Stomach (tissue), 9 donors: Measurements from ENCODE around the gene STARD8. TPM values are rescaled to one million over a fixed set of nuclear protein-coding genes. Genes with fewer than 3 reads are reported as not detected.

Experiments
- DNase-seq, 2 donors: peaks; one replicate each; pipeline versions ENCODE4 v3.0.0 to v3.0.0-alpha.2; 2013 to 2019
- H3K27ac ChIP-seq, 5 donors: fragments of 200-600 bp in 4 of 5; sonication (generic) in 4 of 5; one replicate each; pipeline ENCODE4 v1.5.1; 2013 to 2019; ENCODE audit warnings: mild to moderate bottlenecking in 1 of 5, moderate library complexity in 1 of 5
- H3K27me3 ChIP-seq, 3 donors: fragments of 200-600 bp; sonication (generic); one replicate each; pipeline ENCODE4 v1.5.1; 2017 to 2019; ENCODE audit warnings: mixed run types in 1 of 3
- H3K36me3 ChIP-seq, 4 donors: fragments of 200-600 bp; sonication (generic); 1 replicate in 3 of 4; 2 replicates in 1 of 4; pipeline ENCODE4 v1.5.1; 2016 to 2019
- H3K4me1 ChIP-seq, 4 donors: fragments of 200-600 bp; sonication (generic); one replicate each; pipeline ENCODE4 v1.5.1; 2016 to 2019
- H3K4me3 ChIP-seq, 4 donors: fragments of 200-600 bp; sonication (generic) in 3 of 4; one replicate each; pipeline ENCODE4 v1.5.1; 2016 to 2019; ENCODE audit warnings: mild to moderate bottlenecking in 1 of 4
- H3K9me3 ChIP-seq, 4 donors: fragments of 200-600 bp; sonication (generic); one replicate each; pipeline ENCODE4 v1.5.1; 2016 to 2019
- CTCF ChIP-seq, 7 experiments: fragments of 450-650 bp in 4 of 7; fragments of 200-600 bp in 3 of 7; sonication (generic) in 3 of 7; IDR thresholded peaks; one replicate each; pipeline ENCODE4 v1.5.1; 2016 to 2019; ENCODE audit warnings: antibody characterized with exemption in 7 of 7, control low read depth in 2 of 7, mild to moderate bottlenecking in 1 of 7
- EP300 ChIP-seq: sonication (generic); formaldehyde crosslinking; IDR thresholded peaks from one replicate; pipeline ENCODE4 v1.6.1; 2017; ENCODE audit warnings: antibody characterized with exemption
- POLR2A ChIP-seq, 4 donors: fragments of 450-650 bp; IDR thresholded peaks; one replicate each; pipeline ENCODE4 v1.6.1; 2016; ENCODE audit warnings: antibody characterized with exemption in 4 of 4, control low read depth in 2 of 4, mild to moderate bottlenecking in 1 of 4, moderate library complexity in 1 of 4
- POLR2AphosphoS5 ChIP-seq, 3 donors: sonication (generic); formaldehyde crosslinking; IDR thresholded peaks; one replicate each; pipeline ENCODE4 v1.6.1; 2016; ENCODE audit warnings: antibody characterized with exemption in 3 of 3
- WGBS, 5 donors: extraction: QIAGEN DNeasy Blood & Tissue Kit in 3 of 5; methylation state at CpG; one replicate each; pipeline versions ENCODE4 v1.1.5 to v1.1.7; 2013 to 2018; 5-methylcytosine and 5-hydroxymethylcytosine counted together
- intact Hi-C: fragments of 100-400 bp; cut with DNase I; formaldehyde crosslinking; loops from one replicate; pipeline ENCODE4 v1.15.1; 2023; ENCODE audit warnings: low total_unique reads
- polyA plus RNA-seq, 3 donors: library from polyadenylated mRNA; stranded (reverse); fragments of 200-250 nt; gene quantifications; one replicate each; pipeline ENCODE4 v1.2.3, GENCODE V29; 2013
- total RNA-seq, 5 donors: library from RNA; depleted of rRNA; stranded (reverse); fragments of >200 nt; gene quantifications; one replicate each; pipeline versions ENCODE4 v1.1.0 to v1.2.3, GENCODE V29; 2014 to 2016
- donor health status: healthy with polysubstance abuse.
- donor health status: Bipolar disorder and iron deficiency.
- donor health status: healthy.

The STARD8 gene
- total and polyA plus RNA-seq, 8 donors = 0.93 to 7.4 (median 2.6) TPM

GRCh38 chrX:68719904-68720614, 72.6 kb downstream of the STARD8 start:
- Histone ChIP-seq H3K27me3 (peaks cover 0 to 3% (median 0%) of the 10 kb centered on the region in 3 donors), H3K27ac (no peak overlapping the region), H3K4me1 (no peaks in the 10 kb centered on the region), H3K9me3 (no peaks in the 10 kb centered on the region), H3K4me3 (no peak overlapping the region), H3K36me3 (peaks cover 0 to 45% (median 37%) of the 10 kb centered on the region in 4 donors)
- 80 to 87% (median 82%) methylated on average over 3 to 11 of the region's 11 CpGs for WGBS, 5 donors
- TF ChIP-seq CTCF (IDR thresholded peaks at IDR 0.05) (no peak), EP300 (no peak), POLR2AphosphoS5 (IDR thresholded peaks at IDR 0.05) (no peak), POLR2A (IDR thresholded peaks at IDR 0.05) (no peak)
- DNase-seq = peak in 1 of 2 donors; percentile 24
- intact Hi-C loops = loop anchor here (10.0 kb wide), 1 partner anchor 525 kb away; no protein-coding TSS in a partner anchor

- no peak for DNase-seq
- TF ChIP-seq CTCF (IDR thresholded peaks at IDR 0.05) (no peak), POLR2AphosphoS5 (IDR thresholded peaks at IDR 0.05) (no peak), POLR2A (IDR thresholded peaks at IDR 0.05) (no peak), EP300 (no peak)
- Histone ChIP-seq H3K4me1 (no peaks in the 10 kb centered on the region), H3K36me3 (peaks cover 0 to 44% (median 30%) of the 10 kb centered on the region in 4 donors), H3K9me3 (no peaks in the 10 kb centered on the region), H3K27ac (no peak overlapping the region), H3K4me3 (no peak overlapping the region), H3K27me3 (peaks cover 0 to 5% (median 0%) of the 10 kb centered on the region in 3 donors)
- intact Hi-C loops = no loop called here
- 84 to 96% (median 93%) methylated on average over 8 to 9 of the region's 9 CpGs for WGBS, 5 donors
Observed at GRCh38 chrX:68720851-68721250, 73.4 kb downstream of the STARD8 start.

- DNase-seq = peak in 1 of 2 donors; percentile 21
- TF ChIP-seq POLR2A (IDR thresholded peaks at IDR 0.05) (no peak), POLR2AphosphoS5 (IDR thresholded peaks at IDR 0.05) (no peak), CTCF (IDR thresholded peaks at IDR 0.05) (no peak), EP300 (no peak)
- Histone ChIP-seq H3K4me3 (no peak overlapping the region), H3K27me3 (peaks cover 0 to 9% (median 0%) of the 10 kb centered on the region in 3 donors), H3K4me1 (no peaks in the 10 kb centered on the region), H3K36me3 (peaks cover 0 to 44% (median 27%) of the 10 kb centered on the region in 4 donors), H3K9me3 (no peaks in the 10 kb centered on the region), H3K27ac (no peak overlapping the region)
- intact Hi-C loops = no loop called here
- WGBS, 5 donors = 74 to 90% (median 86%) methylated on average over 7 of the region's 7 CpGs
Observed at GRCh38 chrX:68721546-68721945, 74.1 kb downstream of the STARD8 start.

- H3K9me3 ChIP-seq = no peaks in the 10 kb centered on the region
- TF ChIP-seq POLR2A (IDR thresholded peaks at IDR 0.05) = no peak
- TF ChIP-seq CTCF (IDR thresholded peaks at IDR 0.05) = no peak
- no peak for TF ChIP-seq EP300
- TF ChIP-seq POLR2AphosphoS5 (IDR thresholded peaks at IDR 0.05) = no peak
- 74 to 89% (median 88%) methylated on average over 7 to 16 of the region's 16 CpGs for WGBS, 5 donors
- DNase-seq = peak in 1 of 2 donors; percentile 17
- no peaks in the 10 kb centered on the region for H3K4me1 ChIP-seq
- no peak overlapping the region for H3K4me3 ChIP-seq
- H3K27ac ChIP-seq = no peak overlapping the region
- peaks cover 0 to 44% (median 27%) of the 10 kb centered on the region in 4 donors for H3K36me3 ChIP-seq
- H3K27me3 ChIP-seq = peaks cover 0 to 9% (median 0%) of the 10 kb centered on the region in 3 donors
- intact Hi-C loops = no loop called here
Observed at GRCh38 chrX:68721991-68722860, 74.8 kb downstream of the STARD8 start.
